ENCODE data around the gene HLA-DPB1. TPM values are rescaled to one million over a fixed set of nuclear protein-coding genes. Genes with fewer than 3 reads are reported as not detected.
"Not testable (repeated sequence)": the region's sequence is repeated elsewhere in the genome, so short reads cannot be mapped to it uniquely, and the experiment has no call there.

Gene HLA-DPB1
- 138 TPM for total RNA-seq

GRCh38 chr6:33075568-33076405 is at the start of gene HLA-DPB1:
TSS of gene HLA-DPB1 (plus strand) at chr6:33075990. CDS start at chr6:33076042, 52 bp downstream.
- DNase-seq (ENCODE audit: low spot score) (no peak), ATAC-seq (peak; percentile 83)
- intact Hi-C loops (cut with DNase I), result no loop called here

- intact Hi-C loops (cut with DNase I), result no loop called here
- no peak for ATAC-seq
These were observed 47.5 kb upstream of the HLA-DPB1 start for GRCh38 chr6:33028220-33028849.

GRCh38 chr6:33029328-33030184 is 46.2 kb upstream of the HLA-DPB1 start:
- intact Hi-C loops (cut with DNase I), result no loop called here
- ATAC-seq, result peak; percentile 93
- DNase-seq (ENCODE audit: low spot score), result no peak

More at GRCh38 chr6:33028220-33028849, 47.5 kb upstream of the HLA-DPB1 start:
- DNase-seq (ENCODE audit: low spot score), result no peak

GRCh38 chr6:33030245-33030644 is 45.5 kb upstream of the HLA-DPB1 start:
- ATAC-seq, result no peak
- intact Hi-C loops (cut with DNase I), result no loop called here
- no peak for DNase-seq (ENCODE audit: low spot score)

GRCh38 chr6:33034554-33034953 is 41.2 kb upstream of the HLA-DPB1 start:
- intact Hi-C loops (cut with DNase I), result no loop called here
- no peak for ATAC-seq
- no peak for DNase-seq (ENCODE audit: low spot score)

- intact Hi-C loops (cut with DNase I), result no loop called here
- no peak for DNase-seq (ENCODE audit: low spot score)
- ATAC-seq, result no peak
These were observed 39.3 kb upstream of the HLA-DPB1 start for GRCh38 chr6:33036535-33036934.

GRCh38 chr6:33040157-33040556 is 35.6 kb upstream of the HLA-DPB1 start:
- ATAC-seq, result no peak
- no peak for DNase-seq (ENCODE audit: low spot score)
- intact Hi-C loops (cut with DNase I), result no loop called here

GRCh38 chr6:33049323-33050013 is 26.3 kb upstream of the HLA-DPB1 start:
- no peak for DNase-seq (ENCODE audit: low spot score)
- ATAC-seq, result no peak
- intact Hi-C loops (cut with DNase I), result no loop called here

GRCh38 chr6:33050014-33050810 is 25.6 kb upstream of the HLA-DPB1 start:
- intact Hi-C loops (cut with DNase I), result no loop called here
- no peak for DNase-seq (ENCODE audit: low spot score)
- ATAC-seq, result no peak

- intact Hi-C loops (cut with DNase I), result no loop called here
- ATAC-seq (no peak), DNase-seq (ENCODE audit: low spot score) (no peak)
These were observed 23.2 kb upstream of the HLA-DPB1 start for GRCh38 chr6:33052627-33053026.

GRCh38 chr6:33053230-33053629 is 22.6 kb upstream of the HLA-DPB1 start:
- DNase-seq (ENCODE audit: low spot score), result no peak
- intact Hi-C loops (cut with DNase I), result no loop called here
- ATAC-seq, result no peak

GRCh38 chr6:33057222-33058150 is 18.3 kb upstream of the HLA-DPB1 start:
- intact Hi-C loops (cut with DNase I), result no loop called here
- ATAC-seq, result no peak
- DNase-seq (ENCODE audit: low spot score), result no peak

- ATAC-seq (peak; percentile 45), DNase-seq (ENCODE audit: low spot score) (no peak)
- intact Hi-C loops (cut with DNase I), result no loop called here
These were observed 13.8 kb upstream of the HLA-DPB1 start for GRCh38 chr6:33061987-33062386.

- DNase-seq (ENCODE audit: low spot score); intact Hi-C loops (cut with DNase I); ATAC-seq: not testable (repeated sequence)
These were observed 12.4 kb upstream of the HLA-DPB1 start for GRCh38 chr6:33063435-33063834.

- ATAC-seq, result no peak
- DNase-seq (ENCODE audit: low spot score), result no peak
These were observed 11.1 kb upstream of the HLA-DPB1 start for GRCh38 chr6:33064723-33065122.

GRCh38 chr6:33065312-33065711 is 10.5 kb upstream of the HLA-DPB1 start:
- intact Hi-C loops (cut with DNase I), result no loop called here
- ATAC-seq, result no peak
- no peak for DNase-seq (ENCODE audit: low spot score)

More at GRCh38 chr6:33064723-33065122, 11.1 kb upstream of the HLA-DPB1 start:
- intact Hi-C loops (cut with DNase I), result no loop called here

- intact Hi-C loops (cut with DNase I), result no loop called here
- ATAC-seq (no peak), DNase-seq (ENCODE audit: low spot score) (no peak)
These were observed 8.8 kb upstream of the HLA-DPB1 start for GRCh38 chr6:33066917-33067521.
